ENCODE measurements around the gene ERC1.

Gene ERC1

DNA sequence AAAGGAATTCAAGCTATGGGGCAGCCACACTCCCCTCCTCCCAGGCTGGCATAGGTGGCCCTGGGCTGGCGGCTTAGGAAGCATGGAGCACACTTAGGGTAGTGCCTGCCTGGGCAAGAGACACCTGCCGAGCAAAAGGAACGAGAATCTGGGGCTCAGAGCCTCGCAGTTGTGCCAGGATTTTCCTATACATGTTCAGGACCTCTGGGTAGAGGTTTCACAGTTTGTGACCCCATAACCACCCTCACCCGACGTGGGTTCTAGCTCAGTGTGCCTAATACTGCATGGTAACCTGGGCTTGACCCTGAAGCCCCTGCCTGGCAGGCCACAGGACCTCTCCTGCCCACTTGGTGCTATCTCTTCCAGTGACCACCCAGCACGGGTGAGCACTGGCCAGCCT is 503.8 kb downstream of the ERC1 start:
- DNase-seq (ENCODE audit: low read depth), result no peak

DNA sequence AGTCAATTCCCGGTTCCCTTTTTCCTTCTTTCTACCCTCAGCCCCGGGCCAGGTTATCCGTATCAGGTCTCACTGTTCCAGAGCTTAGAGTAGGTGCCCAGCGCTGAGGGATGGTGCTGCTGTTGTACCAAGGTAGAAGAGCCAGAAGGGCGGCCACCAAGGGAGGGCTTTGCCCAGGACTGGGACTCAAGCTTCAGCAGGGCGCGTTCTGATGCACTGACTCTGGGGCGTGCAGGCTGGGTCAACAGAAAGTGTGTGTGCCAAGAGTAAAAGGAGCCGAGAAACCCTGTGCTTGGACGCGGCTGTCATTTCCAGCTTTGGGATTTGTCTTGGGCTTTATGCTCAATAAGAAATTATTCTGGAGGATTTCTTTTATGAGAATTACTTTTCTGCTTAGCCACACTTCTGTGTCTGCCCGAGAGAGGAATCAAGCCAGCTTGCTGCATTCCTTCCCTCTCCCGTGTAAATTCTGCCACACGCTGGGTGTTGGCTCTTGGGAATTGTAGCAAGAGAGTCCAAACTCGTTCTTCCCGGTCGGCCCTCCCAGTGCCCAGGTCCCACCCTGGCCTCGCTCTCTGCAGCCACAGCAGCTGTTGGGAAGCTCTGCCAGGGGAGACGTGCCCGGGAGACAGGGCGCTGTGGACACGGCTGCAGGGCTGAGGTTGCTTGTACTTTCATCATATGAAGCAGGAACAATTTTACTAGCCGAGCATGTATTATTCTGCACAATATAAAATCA is 505.3 kb downstream of the ERC1 start:
- DNase-seq (ENCODE audit: low read depth), result no peak

DNA sequence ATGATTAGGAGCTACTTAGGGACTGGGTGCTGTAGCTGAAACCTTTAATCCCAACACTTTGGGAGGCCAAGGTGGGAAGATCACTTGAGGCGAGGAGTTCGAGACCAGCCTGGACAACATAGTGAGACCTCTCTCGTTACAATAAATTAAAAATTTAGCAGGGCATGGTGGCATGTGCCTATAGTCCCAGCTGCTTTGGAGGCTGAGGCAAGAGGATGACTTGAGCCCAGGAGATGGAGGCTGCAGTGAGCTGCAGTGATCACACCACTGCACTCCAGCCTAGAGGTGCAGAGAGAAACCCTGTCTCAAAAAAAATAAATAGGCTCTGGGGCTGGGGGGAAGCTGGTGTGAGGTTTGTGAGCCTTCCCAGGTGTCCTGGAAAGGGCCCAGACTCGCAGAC is 506.1 kb downstream of the ERC1 start:
- DNase-seq (ENCODE audit: low read depth), result no peak

DNA sequence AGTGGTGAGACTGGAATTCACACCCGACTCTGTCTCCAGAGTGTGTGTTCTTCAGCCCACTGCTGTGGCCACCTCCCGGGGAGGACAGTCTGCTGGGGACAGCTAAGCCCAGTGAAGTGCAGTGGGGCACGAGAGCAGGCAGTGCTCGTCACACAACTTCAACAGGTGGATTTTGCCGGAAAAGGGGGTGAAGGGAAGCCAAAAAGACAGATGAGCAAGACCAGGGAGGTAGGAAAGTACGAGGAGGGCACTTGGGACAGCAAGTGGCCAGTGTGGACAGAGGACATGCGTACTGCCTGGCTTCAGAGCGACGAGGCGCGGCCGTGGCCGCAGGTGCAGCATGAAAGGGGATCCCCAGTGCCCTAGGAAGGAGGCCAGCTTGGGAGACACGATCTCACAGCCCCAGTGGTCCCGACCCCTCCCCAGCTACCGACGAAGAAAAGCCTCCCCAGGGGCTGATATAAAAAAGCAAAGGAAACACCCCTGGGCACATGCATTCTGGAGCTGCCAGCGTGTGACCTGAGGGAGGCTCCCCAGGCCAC is 507.2 kb downstream of the ERC1 start:
- no peak for DNase-seq (ENCODE audit: low read depth)

DNA sequence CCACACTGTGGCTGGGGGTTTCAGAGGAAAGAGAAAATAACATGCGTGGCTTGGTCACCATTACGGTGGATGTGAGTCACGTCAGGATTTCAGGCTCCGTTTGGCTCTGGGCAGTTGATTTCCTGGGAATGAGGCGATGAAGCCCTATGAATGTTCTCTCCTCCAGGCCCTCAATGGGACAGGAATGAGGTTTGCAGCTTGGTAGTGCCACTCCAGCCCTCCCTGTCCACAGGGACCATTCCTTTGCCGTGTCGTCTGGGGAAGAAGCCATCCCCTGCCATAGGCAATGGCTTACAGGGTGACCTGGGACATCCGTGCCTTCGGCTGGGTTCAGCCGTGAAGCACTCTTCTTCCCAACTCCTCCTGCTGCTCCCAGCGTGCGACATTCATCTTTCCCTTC is 508.3 kb downstream of the ERC1 start:
- no peak for DNase-seq (ENCODE audit: low read depth)

DNA sequence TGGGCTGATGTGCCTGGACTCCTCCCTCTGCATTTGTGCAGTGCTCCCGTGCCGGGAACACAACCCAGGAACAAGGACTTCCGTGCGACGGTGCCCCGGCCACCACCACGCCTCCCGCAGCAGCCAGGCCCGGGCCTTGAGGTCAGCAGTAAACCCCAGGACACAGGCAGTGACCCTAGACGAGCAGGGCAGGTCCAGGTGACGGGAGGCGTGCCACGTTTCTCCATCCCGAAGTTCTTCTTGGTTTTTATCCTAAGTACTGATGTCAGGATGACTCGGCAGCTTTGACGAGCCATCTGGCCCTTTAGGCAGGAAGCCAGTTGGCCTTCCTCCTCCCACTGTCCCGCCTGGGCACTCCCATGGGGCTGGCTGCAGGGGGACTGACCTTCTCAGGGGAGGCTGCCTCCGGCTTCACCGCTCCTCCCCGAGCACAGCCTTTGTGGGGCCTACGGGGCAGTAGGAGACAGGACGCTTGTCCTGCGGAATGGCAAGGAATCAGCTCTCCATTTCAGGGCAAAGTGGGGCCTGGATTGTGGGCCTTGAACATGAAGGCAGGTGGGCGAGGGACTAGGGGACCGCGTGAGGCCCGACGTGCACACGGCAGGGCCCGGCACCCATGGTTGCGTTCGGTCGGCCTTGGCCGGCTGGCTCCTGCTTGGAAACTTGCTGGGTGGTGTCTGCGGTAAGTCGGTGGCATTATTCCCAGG is 509.2 kb downstream of the ERC1 start:
- DNase-seq (ENCODE audit: low read depth), result no peak

DNA sequence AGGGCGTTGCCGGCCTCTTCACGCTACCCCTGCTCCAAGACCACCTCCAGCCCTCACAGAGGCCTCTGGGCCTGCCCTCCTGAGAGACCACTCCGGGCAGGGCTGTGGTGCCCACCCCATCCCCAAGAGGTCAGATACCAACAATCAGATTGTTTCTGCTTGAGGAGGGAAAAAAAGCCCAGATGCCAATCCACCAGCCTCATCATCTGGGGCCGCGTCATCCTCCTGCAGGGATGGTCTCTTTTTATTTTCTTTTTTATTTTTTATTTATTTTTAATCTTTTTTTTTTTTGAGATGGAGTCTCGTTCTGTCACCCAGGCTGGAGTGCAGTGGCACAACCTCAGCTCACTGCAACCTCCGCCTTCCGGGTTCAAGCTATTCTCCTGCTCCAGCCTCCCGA is 510.0 kb downstream of the ERC1 start:
- no peak for DNase-seq (ENCODE audit: low read depth)

DNA sequence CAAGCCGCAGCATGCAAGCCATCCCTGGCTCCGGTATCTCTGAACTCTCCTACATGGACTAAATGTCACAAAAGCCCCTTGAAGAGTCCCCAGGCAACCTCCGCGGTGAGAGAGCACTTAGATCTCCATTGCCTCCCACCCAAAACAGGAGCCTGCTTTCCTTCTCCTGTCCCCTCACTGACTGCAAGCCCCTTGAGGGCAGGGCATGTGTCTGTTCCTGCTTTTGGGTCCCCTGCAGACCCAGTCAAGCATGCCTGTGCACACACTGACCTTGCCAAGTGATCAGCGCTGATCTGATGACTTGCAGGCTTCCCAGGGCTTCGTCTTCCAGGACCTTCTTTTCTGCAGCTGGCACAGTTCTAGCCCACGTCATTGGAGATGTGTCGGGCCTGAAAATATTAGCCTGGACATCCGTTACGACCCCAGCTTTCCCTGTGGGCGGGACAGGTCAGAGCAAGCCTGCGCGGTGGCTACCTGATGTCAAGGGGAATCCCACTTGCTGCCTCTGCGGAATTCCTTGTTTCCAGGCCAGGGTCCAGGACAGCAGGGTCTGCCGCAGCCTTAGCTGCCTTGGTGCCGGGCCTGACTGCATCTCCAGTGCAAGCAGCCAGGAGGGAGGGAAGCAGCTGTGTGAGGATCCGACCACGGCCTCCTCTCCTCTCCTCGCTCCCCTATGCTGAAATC is 510.8 kb downstream of the ERC1 start:
- DNase-seq (ENCODE audit: low read depth), result no peak

DNA sequence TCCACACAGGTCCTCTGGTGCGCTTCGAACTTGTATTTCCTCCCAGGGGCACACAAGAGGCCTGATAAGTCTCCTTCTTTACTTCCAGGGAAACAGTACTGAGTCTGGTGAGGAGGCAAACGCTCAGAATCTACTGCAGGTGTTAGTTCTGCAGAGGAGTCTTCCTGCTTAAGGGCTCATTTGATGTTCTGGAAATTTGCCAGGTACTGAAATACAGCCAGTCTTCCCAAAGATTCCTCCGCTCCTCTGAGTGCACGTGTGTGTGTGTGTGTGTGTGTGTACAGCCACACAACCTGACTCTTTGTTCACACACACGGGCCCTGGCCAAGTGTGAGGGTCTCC is 511.3 kb downstream of the ERC1 start:
- DNase-seq (ENCODE audit: low read depth), result no peak

DNA sequence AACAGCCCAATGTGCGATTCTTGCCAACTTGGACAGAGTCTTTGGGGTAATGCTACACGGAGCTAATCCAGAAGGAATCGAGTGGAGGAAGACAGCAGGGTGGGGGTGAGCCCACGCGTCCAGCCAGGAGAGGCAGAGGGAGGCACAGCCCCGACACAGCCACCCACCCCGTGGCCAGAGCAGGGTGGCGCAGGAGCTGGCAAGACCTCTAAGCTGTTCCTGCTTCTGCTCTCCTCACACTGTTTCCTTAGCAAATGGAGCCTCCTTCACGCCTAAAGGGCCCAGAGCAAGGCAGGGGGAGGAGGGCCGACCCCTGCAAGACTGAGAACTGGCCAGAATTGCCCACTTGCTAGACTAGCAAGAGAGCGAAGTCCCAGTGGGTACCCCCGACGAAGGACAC is 511.8 kb downstream of the ERC1 start:
- no peak for DNase-seq (ENCODE audit: low read depth)

DNA sequence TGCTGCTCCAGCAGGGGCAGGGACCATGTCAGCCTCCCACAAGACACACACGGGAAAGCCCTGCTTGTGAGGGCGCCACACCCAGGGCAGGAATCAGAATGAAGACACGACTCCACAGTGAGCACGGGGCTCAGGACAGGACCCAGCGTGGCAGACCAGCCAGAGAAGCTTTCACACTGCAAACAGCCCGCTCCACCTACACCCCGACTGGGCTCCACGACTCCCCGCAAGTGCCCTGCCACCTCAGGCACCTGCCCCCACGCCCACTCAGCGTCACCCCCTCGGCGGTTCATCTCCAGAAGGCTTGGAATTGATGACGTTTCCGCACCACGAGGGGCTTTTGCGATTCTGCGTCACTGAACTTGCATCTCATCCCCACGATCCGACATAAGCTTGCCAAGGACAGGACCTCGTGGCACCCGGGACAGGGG is 512.3 kb downstream of the ERC1 start:
- DNase-seq (ENCODE audit: low read depth), result no peak

DNA sequence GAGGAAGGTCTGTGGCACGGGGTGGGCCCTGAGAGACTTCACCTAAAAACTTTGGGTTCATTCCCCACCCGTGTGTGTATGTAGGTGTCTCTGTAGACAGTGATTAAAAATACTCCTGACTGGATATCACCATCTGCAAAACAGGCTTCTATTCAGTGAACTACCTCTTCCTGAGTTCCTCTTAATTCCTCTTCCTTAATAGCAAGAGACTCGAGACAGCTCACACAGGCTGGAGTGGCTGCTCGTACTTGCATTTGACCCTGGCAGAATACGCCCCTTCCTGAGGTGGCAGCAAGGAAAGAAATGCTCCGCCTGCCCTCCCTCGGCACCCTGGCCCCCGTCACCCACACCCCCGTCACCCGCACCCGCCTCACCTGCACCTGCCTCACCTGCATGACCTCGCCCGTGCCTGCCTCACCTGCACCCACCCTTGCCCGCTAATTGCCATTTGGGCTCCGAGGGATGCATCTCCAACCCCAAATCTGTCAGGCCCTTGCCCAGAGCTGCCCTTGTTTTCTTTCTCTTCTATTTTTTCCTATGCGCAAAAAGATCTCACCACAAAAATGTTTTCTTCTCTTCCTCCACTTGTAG is 513.4 kb downstream of the ERC1 start:
- DNase-seq (ENCODE audit: low read depth), result no peak

DNA sequence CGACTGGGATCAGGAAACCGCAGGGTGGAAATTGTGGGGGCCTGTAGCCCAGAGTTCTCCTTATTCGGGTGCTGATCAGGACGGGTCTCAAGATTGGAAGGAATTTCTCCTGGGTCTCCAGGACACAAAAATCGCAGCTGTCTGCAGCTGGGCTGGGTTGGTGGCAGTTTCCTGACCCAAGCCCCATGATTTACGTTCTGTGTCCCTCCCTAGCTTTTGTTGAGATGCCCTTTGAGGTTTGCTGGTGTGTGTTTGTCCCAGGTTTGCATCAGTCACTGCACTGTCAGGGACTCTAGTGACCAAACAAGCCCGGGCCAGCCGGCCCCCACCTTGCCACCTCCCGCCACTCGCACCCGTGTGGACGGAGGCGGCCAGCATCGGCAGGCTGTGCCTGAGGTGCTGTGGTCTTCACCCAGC is 513.9 kb downstream of the ERC1 start:
- DNase-seq (ENCODE audit: low read depth), result no peak

DNA sequence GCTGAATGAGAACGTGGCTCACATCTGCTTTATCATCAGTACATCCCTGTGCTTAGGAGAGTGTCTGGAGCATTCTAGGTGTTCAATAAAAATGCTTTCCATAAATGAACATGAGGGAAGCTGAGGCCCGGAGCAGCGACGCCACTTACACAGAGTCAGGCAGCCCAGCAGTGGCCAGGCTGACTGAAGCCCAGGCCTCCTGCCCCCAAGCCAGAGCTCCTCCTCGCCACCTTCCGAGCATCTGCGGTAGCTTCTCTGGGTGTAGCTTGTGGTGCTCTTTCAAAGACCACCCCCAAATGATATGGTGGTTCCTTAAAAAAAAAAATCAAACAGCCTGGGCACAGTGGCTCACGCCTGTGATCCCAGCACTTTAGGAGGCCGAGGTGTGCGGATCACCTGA is 514.6 kb downstream of the ERC1 start:
- DNase-seq (ENCODE audit: low read depth), result no peak

DNA sequence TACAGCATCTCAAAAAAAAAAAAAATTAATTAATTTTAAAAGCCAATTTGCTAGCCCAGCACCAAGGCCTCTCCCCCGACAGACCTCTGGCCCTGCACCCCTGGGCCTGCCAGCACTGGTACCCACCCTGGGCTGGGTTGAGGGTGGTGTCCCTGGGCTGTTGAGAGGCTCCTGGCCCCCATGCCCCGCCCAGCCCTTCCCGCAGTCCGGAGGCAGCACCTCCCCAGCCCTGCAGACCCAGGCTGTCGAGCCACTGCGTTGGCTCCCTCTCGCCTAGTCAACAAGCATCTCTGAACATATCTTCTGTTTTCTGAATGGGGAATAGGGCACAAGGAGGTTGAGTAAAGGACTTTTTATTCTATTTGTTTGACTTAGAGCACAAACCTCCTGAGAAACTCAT is 516.3 kb downstream of the ERC1 start:
- no peak for DNase-seq (ENCODE audit: low read depth)

DNA sequence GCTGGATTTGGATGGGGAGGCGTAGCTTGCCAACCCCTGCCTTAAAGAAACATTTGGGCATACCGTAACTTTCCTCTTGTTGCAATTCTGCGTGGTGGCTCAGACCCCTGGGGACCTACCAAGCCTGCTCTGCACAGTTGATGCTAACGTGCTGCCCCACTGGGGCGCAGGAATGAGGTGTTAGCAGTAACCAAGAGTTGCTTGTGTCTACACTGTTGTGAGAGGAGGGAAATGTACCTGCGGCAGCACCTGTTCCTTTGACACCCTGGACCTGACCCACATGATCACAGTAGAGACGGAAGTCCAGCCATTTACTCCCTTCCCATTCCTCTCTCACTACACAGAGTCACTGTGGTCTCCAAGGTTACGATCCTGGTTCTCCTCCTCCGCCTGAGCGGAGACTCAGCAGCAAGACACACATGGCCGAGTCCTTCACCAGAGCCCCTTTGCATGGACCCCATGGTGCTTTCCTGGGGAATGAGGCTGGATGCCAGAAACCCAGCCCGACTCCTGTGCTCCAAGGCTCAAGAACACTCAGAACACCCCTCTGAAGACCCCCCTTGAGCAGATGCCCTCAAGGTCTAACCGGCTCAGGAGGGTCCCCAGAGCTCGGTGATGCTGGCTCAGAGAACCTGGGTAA is 518.5 kb downstream of the ERC1 start:
- DNase-seq (ENCODE audit: low read depth), result no peak

DNA sequence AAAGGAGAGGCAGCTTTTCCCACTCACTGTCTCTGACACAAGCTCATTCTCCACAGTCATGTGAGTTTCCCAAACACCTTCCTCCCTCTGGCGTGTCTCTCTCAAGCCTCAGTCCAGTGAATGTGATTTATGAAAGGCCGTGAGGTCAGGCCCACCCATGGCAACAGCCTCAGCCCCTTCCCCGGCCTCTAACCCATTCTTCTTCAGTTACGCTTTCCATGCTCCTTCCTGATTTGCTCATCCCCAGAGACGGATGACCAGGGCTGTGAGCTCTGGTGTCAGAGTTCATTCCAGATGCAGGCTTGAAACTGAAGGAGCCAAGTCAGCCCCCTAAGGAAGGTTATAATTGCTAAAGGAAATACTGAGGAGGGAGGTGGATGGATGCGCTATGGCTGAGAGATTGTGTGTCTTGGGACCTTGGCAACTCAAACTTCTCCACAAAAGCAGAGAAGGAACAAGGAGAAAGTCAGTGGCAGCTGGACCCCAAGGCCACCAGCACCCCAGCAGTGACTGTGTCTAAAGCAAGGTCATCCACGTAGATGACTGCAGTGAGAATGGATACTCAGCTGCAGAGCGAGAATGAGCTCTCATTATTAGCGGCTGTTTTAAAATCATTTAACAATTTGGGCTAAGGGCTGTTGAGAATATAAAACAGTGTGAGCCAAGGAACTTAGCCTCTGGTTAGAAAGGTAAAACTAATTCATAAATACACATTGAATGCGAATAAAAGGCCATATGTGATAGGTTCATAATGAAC is 519.2 kb downstream of the ERC1 start:
- DNase-seq (ENCODE audit: low read depth), result no peak

DNA sequence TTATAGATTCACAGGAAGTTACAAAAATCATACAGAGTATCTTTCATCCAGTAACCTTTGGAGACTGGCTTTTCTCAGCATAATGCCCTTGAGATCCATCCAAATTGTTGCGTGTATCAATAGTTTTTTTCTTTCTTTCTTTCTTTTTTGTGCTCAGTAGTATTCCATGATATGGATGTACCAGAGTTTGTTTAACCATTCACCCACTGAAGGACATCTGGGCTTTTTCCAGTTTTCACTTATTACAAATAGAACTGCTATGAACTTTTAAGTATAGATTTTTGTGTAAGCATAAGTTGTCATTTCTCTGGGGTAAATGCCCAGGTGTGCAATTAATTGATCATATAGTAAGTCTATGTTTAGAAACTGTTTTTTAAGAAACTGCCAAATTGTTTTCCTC is 524.0 kb downstream of the ERC1 start:
- no peak for DNase-seq (ENCODE audit: low read depth)

DNA sequence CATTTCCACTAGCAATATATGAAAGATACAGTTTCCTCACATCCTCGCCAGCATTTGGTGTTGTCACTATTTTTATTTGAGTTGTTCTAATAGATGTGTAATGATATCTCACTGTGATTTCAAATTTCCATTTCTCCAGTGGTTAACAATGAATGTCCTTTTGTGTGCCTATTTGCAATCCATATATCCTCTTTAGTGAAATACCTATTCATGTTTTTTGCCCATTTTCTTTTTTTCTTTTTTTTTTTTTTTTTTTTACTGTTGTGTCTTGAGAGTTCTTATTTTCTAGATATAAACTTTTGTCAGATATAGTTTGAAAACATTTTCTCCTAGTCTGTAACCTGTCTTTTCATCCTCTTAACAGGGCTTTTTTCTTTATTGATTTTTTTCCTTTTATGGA is 524.4 kb downstream of the ERC1 start:
- no peak for DNase-seq (ENCODE audit: low read depth)

DNA sequence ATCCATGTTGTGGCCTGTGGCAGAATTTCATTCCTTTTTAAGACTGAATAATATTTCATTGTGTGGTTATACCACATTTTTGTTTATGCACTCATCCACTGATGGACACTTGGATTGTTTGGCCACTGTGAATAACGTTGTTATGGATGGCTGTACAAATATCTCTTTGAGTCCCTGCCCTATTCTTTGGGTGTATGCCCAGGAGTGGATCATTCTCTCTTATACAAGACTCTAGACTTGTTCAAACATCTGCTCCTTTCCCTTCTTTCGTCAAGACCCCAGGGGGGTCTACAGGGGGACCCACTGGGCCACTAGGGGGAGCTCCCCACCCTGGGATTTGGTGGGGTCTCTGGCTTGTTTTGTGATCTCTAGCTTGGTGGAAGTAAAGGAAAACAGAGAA is 526.0 kb downstream of the ERC1 start:
- DNase-seq (ENCODE audit: low read depth), result no peak

DNA sequence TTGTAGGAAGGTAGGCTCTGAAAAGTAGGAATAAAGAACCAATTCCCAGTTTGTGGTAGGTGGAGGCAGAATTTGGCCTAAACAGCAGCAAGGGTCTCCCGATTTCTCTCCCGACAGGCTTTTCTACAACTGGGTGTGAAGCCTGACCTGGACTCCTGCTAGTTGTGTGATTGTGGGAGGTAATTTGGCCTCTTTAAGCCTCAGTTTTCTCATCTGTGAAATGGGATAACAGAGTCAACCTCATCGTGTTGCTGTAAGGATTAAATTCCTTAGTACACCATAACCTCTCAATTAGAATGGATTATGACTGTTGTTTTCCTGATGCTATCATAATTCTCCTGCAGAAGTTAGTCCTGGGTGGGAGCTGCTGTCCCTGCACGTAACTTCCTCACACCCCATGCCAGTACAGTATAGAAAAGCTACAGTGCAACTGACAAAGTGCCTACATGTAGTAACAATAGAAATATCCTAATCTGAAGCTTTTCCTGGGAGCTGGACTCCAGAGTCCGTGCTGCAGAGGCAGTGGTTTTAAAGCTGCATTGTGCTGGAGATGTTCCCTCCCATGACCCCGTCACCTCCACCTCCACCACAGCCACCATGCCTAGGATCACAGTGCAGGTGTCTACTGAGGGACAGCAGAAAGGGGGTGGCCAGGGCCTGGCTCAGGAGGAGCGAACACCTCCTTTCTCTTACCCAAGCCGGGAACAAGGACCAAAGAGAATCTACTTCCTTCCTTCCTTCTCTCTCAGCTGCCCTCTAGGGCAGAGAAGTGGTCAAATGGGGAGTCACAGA is 526.9 kb downstream of the ERC1 start:
- DNase-seq (ENCODE audit: low read depth), result no peak

Data from stimulated activated CD8-positive, alpha-beta memory T cell treated with anti-CD3 and anti-CD28 coated beads, Interleukin-12 subunit alpha, Interleukin-12 subunit beta, amount 100 ng/mL, for 4 hours (primary cell).